CD14-positive monocyte (primary cell): Measurements from ENCODE around the gene CTBP2. TPM values are rescaled to one million over a fixed set of nuclear protein-coding genes. Genes with fewer than 3 reads are reported as not detected.
A peak's percentile ranks its signal among the peaks of the same experiment; 100 is the strongest.

ENCODE experiments used
- DNase-seq, 3 donors: peaks; one replicate each; pipeline ENCODE4 v3.0.0-alpha.2; 2011 to 2022
- H2AFZ ChIP-seq: 2 replicates; pipeline ENCODE4 v1.6.0; 2012; ENCODE audit warnings: mild to moderate bottlenecking, low read depth, low read length, inconsistent platforms; ENCODE audit not compliant: insufficient read depth, poor library complexity, severe bottlenecking
- H3K27ac ChIP-seq, 2 donors: 1 replicate in 1 of 2; 2 replicates in 1 of 2; pipeline ENCODE4 v1.5.1; 2012 to 2013; ENCODE audit warnings: low read length in 2 of 2, control low read depth in 1 of 2, inconsistent platforms in 1 of 2, low read depth in 1 of 2, mild to moderate bottlenecking in 1 of 2
- H3K27me3 ChIP-seq, 2 donors: one replicate each; pipeline versions ENCODE4 v1.6.0 to v1.6.1; 2011 to 2013; ENCODE audit warnings: low read length in 2 of 2; ENCODE audit not compliant: control insufficient read depth in 2 of 2, insufficient read depth in 2 of 2
- H3K36me3 ChIP-seq, 2 donors: replicated peaks in 1 of 2; 1 replicate in 1 of 2; 2 replicates in 1 of 2; pipeline versions ENCODE4 v1.5.1 to v1.6.1; 2012 to 2013; ENCODE audit warnings: low read length in 2 of 2, control low read depth in 1 of 2, inconsistent platforms in 1 of 2, mild to moderate bottlenecking in 1 of 2; ENCODE audit not compliant: insufficient read depth in 2 of 2, control insufficient read depth in 1 of 2
- H3K4me1 ChIP-seq, 2 donors: 1 replicate in 1 of 2; 2 replicates in 1 of 2; pipeline versions ENCODE4 v1.5.1 to v1.6.1; 2012 to 2013; ENCODE audit warnings: low read length in 2 of 2, control low read depth in 1 of 2, inconsistent platforms in 1 of 2, mild to moderate bottlenecking in 1 of 2, moderate library complexity in 1 of 2; ENCODE audit not compliant: insufficient read depth in 2 of 2, control insufficient read depth in 1 of 2
- H3K4me2 ChIP-seq: replicated peaks from 2 replicates; pipeline ENCODE3; 2012; ENCODE audit warnings: low read length, moderate library complexity, mild to moderate bottlenecking; ENCODE audit not compliant: poor library complexity, severe bottlenecking; ENCODE audit errors: extremely low read depth
- H3K4me3 ChIP-seq, 3 experiments: fragments of 200-600 bp in 1 of 3; sonication (generic) in 1 of 3; replicated peaks in 1 of 3; 1 replicate in 2 of 3; 2 replicates in 1 of 3; pipeline ENCODE4 v1.5.1; 2011 to 2013; ENCODE audit warnings: low read length in 3 of 3, mild to moderate bottlenecking in 3 of 3, control low read depth in 2 of 3, low read depth in 2 of 3, inconsistent platforms in 1 of 3, moderate library complexity in 1 of 3
- H3K79me2 ChIP-seq: 2 replicates; pipeline ENCODE4 v1.6.0; 2012; ENCODE audit warnings: mild to moderate bottlenecking, control low read depth, inconsistent platforms, low read length, moderate library complexity; ENCODE audit not compliant: insufficient read depth
- H3K9ac ChIP-seq: 2 replicates; pipeline ENCODE4 v1.6.0; 2017; ENCODE audit warnings: low read length, mild to moderate bottlenecking; ENCODE audit not compliant: insufficient read depth, poor library complexity, severe bottlenecking
- H3K9me3 ChIP-seq, 2 donors: replicated peaks in 1 of 2; 1 replicate in 1 of 2; 2 replicates in 1 of 2; pipeline versions ENCODE4 v1.5.1 to v1.6.1; 2012 to 2013; ENCODE audit warnings: low read length in 2 of 2, control low read depth in 1 of 2; ENCODE audit not compliant: control insufficient read depth in 1 of 2, insufficient read depth in 1 of 2
- H4K20me1 ChIP-seq: 2 replicates; pipeline ENCODE4 v1.6.0; 2012; ENCODE audit warnings: mild to moderate bottlenecking, low read length, control low read depth, moderate library complexity; ENCODE audit not compliant: insufficient read depth
- H3K27ac Mint-ChIP-seq, 7 donors: one replicate each; pipeline ENCODE4 v1.8.0; 2020; ENCODE audit warnings: mild to moderate bottlenecking in 7 of 7, mixed read lengths in 7 of 7, moderate library complexity in 6 of 7, inconsistent platforms in 2 of 7
- H3K27me3 Mint-ChIP-seq, 3 donors: one replicate each; pipeline ENCODE4 v1.8.0; 2021 to 2022; ENCODE audit warnings: low read depth in 3 of 3, mild to moderate bottlenecking in 3 of 3, mixed read lengths in 3 of 3, moderate library complexity in 3 of 3, inconsistent platforms in 1 of 3
- H3K36me3 Mint-ChIP-seq, 2 donors: one replicate each; pipeline ENCODE4 v1.8.0; 2020; ENCODE audit warnings: mixed read lengths in 2 of 2, inconsistent platforms in 1 of 2, mild to moderate bottlenecking in 1 of 2
- H3K4me1 Mint-ChIP-seq: one replicate; pipeline ENCODE4 v1.8.0; 2020; ENCODE audit warnings: mild to moderate bottlenecking, mixed read lengths
- H3K4me3 Mint-ChIP-seq, 2 donors: one replicate each; pipeline ENCODE4 v1.8.0; 2020; ENCODE audit warnings: mild to moderate bottlenecking in 2 of 2, mixed read lengths in 2 of 2, moderate library complexity in 1 of 2
- H3K9me3 Mint-ChIP-seq, 7 donors: one replicate each; pipeline ENCODE4 v1.8.0; 2020 to 2022; ENCODE audit warnings: mixed read lengths in 7 of 7, mild to moderate bottlenecking in 6 of 7, moderate library complexity in 6 of 7, inconsistent platforms in 2 of 7
- WGBS: methylation state at CpG from one replicate; pipeline ENCODE4 v1.1.5; 2013; ENCODE audit warnings: missing lambda C conversion rate; ENCODE audit not compliant: insufficient coverage; 5-methylcytosine and 5-hydroxymethylcytosine counted together
- intact Hi-C, 2 donors: fragments of 100-400 bp; cut with micrococcal nuclease; formaldehyde crosslinking; loops; one replicate each; pipeline versions ENCODE4 v1.15.0 to v1.15.1; 2023
- polyA plus RNA-seq, 3 donors: library from polyadenylated mRNA; depleted of rRNA in 1 of 3; unstranded in 2 of 3; stranded (reverse) in 1 of 3; fragments of 300-500 nt in 2 of 3; fragments of >200 nt in 1 of 3; fragmentation: Illumina TruSeq in 2 of 3; gene quantifications; 1 replicate in 2 of 3; 2 replicates in 1 of 3; pipeline ENCODE4 v1.2.3, GENCODE V29; 2012 to 2021
- TF ChIP-seq, protein P1 (sequence below): fragments of 200-600 bp; IDR thresholded peaks from one replicate; pipeline ENCODE4 v1.8.0; 2022; ENCODE audit warnings: antibody characterized with exemption, mild to moderate bottlenecking

Gene CTBP2
- polyA plus RNA-seq, 3 donors, result 40.9 to 87.1 (median 41.1) TPM

DNA sequence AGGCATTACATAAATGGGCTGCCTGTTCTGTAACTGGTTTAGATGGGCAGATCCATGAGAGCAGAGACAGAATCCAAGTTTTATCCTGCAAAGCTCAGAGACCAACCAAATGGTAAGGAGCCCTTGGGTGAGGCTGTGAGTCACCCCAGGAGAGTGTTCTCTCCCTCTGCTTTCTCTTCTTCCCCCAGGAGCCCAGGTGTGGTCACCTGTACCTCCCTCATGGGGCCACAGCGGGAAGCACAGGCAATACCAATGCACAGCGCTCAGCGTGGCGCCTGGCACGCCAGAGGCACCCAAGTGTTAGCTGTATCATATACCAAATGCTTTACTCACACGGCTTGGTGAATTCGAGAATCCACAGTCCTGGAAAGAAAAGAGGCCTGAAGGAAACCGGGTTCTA, 39.4 kb downstream of the CTBP2 start:
- no peak overlapping the region for H3K9ac ChIP-seq
- peaks cover 100% of the 10 kb centered on the region for H3K79me2 ChIP-seq
- H4K20me1 ChIP-seq, result peaks cover 100% of the 10 kb centered on the region
- peaks cover 22% of the 10 kb centered on the region for H3K4me1 Mint-ChIP-seq
- peak overlapping the region in 2 of 7 donors; percentile 19 to 67 for H3K27ac Mint-ChIP-seq
- peaks cover 8 to 60% of the 10 kb centered on the region in 2 donors for H3K36me3 ChIP-seq
- no peak overlapping the region for H3K27ac ChIP-seq
- no peaks in the 10 kb centered on the region for H3K27me3 Mint-ChIP-seq
- H3K4me1 ChIP-seq, result no peaks in the 10 kb centered on the region
- TF ChIP-seq, protein P1, sequence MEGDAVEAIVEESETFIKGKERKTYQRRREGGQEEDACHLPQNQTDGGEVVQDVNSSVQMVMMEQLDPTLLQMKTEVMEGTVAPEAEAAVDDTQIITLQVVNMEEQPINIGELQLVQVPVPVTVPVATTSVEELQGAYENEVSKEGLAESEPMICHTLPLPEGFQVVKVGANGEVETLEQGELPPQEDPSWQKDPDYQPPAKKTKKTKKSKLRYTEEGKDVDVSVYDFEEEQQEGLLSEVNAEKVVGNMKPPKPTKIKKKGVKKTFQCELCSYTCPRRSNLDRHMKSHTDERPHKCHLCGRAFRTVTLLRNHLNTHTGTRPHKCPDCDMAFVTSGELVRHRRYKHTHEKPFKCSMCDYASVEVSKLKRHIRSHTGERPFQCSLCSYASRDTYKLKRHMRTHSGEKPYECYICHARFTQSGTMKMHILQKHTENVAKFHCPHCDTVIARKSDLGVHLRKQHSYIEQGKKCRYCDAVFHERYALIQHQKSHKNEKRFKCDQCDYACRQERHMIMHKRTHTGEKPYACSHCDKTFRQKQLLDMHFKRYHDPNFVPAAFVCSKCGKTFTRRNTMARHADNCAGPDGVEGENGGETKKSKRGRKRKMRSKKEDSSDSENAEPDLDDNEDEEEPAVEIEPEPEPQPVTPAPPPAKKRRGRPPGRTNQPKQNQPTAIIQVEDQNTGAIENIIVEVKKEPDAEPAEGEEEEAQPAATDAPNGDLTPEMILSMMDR, result no peak
- 100% methylated on average over 2 of the region's 8 CpGs for WGBS
- H3K4me2 ChIP-seq, result no peak overlapping the region
- intact Hi-C loops, result no loop called here
- no peak for DNase-seq
- H3K36me3 Mint-ChIP-seq, result peaks cover 18 to 34% of the 10 kb centered on the region in 2 donors
- no peaks in the 10 kb centered on the region for H3K9me3 Mint-ChIP-seq
- H3K27me3 ChIP-seq, result no peaks in the 10 kb centered on the region
- H2AFZ ChIP-seq, result no peak overlapping the region
- no peaks in the 10 kb centered on the region for H3K9me3 ChIP-seq
- H3K4me3 ChIP-seq, result no peak overlapping the region
- H3K4me3 Mint-ChIP-seq, result no peak overlapping the region

DNA sequence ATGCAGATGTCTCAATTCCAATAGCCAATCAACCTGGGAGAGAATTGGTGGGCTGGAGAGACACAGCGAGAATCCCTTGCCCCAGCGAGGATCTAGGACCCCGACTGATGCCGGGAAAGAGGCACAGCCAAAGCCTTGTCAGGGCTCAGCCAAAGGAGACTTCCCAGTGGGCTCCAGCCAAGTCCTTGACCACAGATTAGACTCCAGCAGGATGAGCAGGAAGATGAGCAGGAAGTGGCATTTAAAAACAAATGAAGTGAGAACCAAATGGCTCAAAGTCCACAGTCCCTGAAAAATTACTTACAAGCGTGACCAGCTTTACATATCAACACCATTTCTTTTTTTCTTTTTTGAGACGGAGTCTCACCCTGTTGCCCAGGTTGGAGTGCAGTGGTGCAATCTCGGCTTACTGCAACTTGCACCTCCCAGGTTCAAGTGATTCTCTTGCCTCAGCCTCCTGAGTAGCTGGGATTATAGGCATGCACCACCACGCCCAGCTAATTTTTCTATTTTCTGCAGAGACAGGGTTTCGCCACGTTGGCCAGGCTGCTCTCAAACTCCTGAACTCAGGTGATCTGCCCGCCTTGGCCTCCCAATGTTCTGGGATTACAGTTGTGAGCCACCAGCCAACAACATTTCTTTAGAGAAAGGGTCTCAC, 40.2 kb downstream of the CTBP2 start:
- peaks cover 18 to 30% of the 10 kb centered on the region in 2 donors for H3K36me3 Mint-ChIP-seq
- Histone ChIP-seq H3K4me1 (no peaks in the 10 kb centered on the region), H3K9me3 (no peaks in the 10 kb centered on the region), H2AFZ (no peak overlapping the region), H3K27ac (no peak overlapping the region), H3K9ac (no peak overlapping the region), H3K36me3 (peaks cover 4 to 56% of the 10 kb centered on the region in 2 donors), H3K27me3 (no peaks in the 10 kb centered on the region), H3K4me3 (no peak overlapping the region), H4K20me1 (peaks cover 100% of the 10 kb centered on the region), H3K79me2 (peaks cover 100% of the 10 kb centered on the region), H3K4me2 (no peak overlapping the region)
- no peaks in the 10 kb centered on the region for H3K9me3 Mint-ChIP-seq
- H3K27me3 Mint-ChIP-seq, result no peaks in the 10 kb centered on the region
- TF ChIP-seq, protein P1, result no peak
- intact Hi-C loops, result no loop called here
- H3K4me3 Mint-ChIP-seq, result no peak overlapping the region
- no peak for DNase-seq
- H3K4me1 Mint-ChIP-seq, result peaks cover 25% of the 10 kb centered on the region
- H3K27ac Mint-ChIP-seq, result peak overlapping the region in 4 of 7 donors; percentile 7 to 55 (median 26)
- over 99% methylated on average over 11 of the region's 11 CpGs for WGBS
